Measurements from ENCODE around the gene PLIN1.

Gene PLIN1

DNA sequence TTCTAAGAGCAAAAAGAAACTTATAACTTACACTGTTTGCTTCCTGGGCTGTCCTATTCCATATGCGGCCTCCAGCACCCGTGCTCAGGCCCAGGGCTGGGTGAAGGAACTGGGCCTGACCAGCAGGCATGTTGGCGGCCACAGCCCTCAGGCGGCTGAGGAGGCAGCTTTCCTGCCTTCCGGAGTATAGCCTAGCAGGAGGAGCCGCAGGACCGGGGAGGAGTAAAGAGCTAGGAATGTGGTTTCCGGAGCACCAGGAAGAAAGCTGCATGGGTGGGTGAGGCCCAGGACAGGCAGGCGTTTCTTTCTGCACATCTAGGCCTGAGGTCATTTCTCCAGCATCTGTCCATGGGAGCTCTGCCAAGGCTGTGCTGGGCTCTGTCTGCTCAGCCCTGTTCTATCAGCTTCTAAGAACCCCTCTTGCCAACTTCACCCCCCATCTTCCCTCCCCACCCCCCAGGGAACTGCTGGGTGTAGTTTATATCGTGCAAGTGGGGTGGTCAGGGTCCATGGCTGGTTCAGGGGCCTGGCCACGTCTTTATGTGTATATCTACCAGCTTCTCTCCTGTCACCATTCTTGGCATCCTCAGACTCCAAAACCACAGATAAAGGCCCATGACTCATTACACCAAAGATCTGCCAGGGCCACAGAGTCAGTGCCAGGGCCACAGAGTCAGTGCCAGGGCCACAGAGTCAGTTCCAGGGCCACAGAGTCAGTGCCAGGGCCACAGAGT, 16.1 kb downstream of the PLIN1 start:
- DNase-seq (ENCODE audit: low read depth) = no peak
- TF ChIP-seq, protein P1, sequence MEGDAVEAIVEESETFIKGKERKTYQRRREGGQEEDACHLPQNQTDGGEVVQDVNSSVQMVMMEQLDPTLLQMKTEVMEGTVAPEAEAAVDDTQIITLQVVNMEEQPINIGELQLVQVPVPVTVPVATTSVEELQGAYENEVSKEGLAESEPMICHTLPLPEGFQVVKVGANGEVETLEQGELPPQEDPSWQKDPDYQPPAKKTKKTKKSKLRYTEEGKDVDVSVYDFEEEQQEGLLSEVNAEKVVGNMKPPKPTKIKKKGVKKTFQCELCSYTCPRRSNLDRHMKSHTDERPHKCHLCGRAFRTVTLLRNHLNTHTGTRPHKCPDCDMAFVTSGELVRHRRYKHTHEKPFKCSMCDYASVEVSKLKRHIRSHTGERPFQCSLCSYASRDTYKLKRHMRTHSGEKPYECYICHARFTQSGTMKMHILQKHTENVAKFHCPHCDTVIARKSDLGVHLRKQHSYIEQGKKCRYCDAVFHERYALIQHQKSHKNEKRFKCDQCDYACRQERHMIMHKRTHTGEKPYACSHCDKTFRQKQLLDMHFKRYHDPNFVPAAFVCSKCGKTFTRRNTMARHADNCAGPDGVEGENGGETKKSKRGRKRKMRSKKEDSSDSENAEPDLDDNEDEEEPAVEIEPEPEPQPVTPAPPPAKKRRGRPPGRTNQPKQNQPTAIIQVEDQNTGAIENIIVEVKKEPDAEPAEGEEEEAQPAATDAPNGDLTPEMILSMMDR (IDR thresholded peaks at IDR 0.05; ENCODE audit: low read depth, low read length) = no peak
- TF ChIP-seq POLR2A (IDR thresholded peaks at IDR 0.05; ENCODE audit: extremely low read depth, insufficient read length) = no peak
- TF ChIP-seq MYC (IDR thresholded peaks at IDR 0.05; ENCODE audit: low read depth, low read length) = no peak
- TF ChIP-seq, protein P2, sequence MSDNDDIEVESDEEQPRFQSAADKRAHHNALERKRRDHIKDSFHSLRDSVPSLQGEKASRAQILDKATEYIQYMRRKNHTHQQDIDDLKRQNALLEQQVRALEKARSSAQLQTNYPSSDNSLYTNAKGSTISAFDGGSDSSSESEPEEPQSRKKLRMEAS (IDR thresholded peaks at IDR 0.05; ENCODE audit: low read depth, low read length) = no peak
- H3K4me3 ChIP-seq (ENCODE audit: low read depth, low read length) = no peak overlapping the region

DNA sequence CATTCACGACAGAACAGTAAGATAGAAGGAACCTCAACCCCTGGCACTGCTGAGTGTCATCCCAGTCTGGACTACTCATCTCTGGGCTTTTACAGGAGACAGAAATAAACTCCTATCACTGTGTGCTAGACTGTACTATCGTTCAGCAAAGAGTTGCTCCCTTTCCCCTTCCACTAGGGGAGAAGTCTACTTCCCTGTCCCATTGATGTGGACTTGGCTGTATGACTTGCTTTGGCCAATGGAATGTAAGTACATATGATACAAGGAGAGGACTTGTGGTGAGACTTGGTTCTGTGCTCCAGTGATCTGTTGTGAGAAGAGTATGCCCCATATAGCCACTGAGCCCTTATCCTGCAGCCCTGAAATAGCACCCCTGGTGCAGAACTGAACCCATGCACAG, 18.6 kb downstream of the PLIN1 start:
- DNase-seq (ENCODE audit: low read depth) = no peak
- H3K4me3 ChIP-seq (ENCODE audit: low read depth, low read length) = no peak overlapping the region
- TF ChIP-seq, protein P2 (IDR thresholded peaks at IDR 0.05; ENCODE audit: low read depth, low read length) = no peak
- TF ChIP-seq, protein P1 (IDR thresholded peaks at IDR 0.05; ENCODE audit: low read depth, low read length) = no peak
- TF ChIP-seq POLR2A (IDR thresholded peaks at IDR 0.05; ENCODE audit: extremely low read depth, insufficient read length) = no peak
- TF ChIP-seq MYC (IDR thresholded peaks at IDR 0.05; ENCODE audit: low read depth, low read length) = no peak

DNA sequence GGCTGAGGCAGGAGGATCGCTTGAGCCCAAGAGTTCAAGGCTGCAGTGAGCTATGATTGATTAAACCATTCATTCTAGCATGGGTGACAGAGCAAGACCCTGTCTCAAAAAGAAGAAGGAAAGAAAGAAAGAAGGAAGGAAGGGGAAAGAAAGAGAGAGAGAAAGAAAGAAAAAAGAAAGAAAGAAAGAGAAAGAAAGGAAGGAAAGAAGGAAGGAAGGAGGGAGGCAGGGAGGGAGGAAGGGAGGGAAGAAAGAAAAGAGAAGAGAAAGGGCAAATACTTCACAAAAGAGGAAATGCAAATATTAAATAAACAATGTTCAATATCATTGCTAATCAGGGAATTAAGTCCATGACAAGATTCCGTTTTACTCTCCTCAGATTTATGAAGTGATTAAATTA, 19.9 kb downstream of the PLIN1 start:
- TF ChIP-seq, protein P2 (IDR thresholded peaks at IDR 0.05; ENCODE audit: low read depth, low read length) = no peak
- TF ChIP-seq POLR2A (IDR thresholded peaks at IDR 0.05; ENCODE audit: extremely low read depth, insufficient read length) = no peak
- TF ChIP-seq, protein P1 (IDR thresholded peaks at IDR 0.05; ENCODE audit: low read depth, low read length) = no peak
- TF ChIP-seq MYC (IDR thresholded peaks at IDR 0.05; ENCODE audit: low read depth, low read length) = no peak
- no peak overlapping the region for H3K4me3 ChIP-seq (ENCODE audit: low read depth, low read length)
- DNase-seq (ENCODE audit: low read depth) = no peak

DNA sequence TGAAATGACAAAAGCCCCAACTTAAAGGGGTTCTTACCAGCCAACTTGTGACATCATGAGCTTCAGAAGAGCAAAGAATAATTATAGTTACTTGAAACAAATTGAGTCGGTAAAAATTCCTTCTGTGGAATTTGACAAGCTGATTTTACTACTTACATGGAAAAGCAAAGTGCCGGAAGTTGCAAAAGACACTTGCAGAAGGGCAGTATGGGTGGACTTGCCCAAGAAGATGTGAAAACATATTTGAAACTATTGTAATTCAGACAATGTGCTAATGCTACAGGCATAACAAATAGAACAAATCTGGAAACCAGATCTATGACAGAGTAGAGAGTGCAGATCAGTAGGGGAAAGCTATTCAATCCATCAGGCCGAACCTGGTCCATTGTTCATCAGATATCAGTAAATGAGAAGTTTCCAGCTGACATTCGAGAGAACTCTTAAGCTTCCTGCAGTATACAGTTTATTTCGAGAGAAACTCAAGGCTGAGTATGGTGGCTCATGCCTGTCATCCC, 21.4 kb downstream of the PLIN1 start:
- no peak for DNase-seq (ENCODE audit: low read depth)
- TF ChIP-seq, protein P2 (IDR thresholded peaks at IDR 0.05; ENCODE audit: low read depth, low read length) = no peak
- TF ChIP-seq MYC (IDR thresholded peaks at IDR 0.05; ENCODE audit: low read depth, low read length) (no peak), POLR2A (IDR thresholded peaks at IDR 0.05; ENCODE audit: extremely low read depth, insufficient read length) (no peak)
- TF ChIP-seq, protein P1 (IDR thresholded peaks at IDR 0.05; ENCODE audit: low read depth, low read length) = no peak
- no peak overlapping the region for H3K4me3 ChIP-seq (ENCODE audit: low read depth, low read length)

DNA sequence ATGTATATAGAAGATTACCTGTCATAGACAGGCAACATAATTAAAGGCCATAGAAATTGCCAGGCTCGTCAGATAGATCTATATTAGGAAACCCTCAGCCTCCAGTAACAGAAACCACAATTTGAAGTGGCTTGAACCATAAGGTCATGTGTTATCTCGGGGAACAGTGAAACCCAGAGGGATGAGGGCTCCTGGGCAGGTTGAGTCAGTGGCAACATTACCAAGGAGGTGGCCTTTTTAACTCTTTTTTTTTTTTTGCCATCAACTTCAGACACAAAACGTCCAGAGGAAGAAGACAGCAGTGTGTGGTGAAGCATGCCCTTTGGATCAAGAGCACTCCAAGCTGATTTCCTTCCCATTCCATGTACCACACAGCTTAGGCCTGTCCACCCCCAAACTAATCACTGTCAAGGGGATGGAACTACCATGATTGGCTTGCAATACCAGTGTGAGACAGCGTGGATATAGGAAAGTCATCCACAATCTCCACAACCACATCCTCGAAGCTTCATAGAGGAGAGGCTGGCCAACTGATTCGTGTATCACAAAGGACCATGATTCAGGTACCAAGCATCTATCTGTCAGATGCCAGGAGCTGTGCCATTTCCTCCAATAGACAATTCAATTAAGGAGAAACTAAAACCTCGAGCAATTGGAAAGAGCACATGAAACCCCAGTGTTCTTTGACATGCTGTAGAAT, 22.9 kb downstream of the PLIN1 start:
- no peak for DNase-seq (ENCODE audit: low read depth)
- TF ChIP-seq POLR2A (IDR thresholded peaks at IDR 0.05; ENCODE audit: extremely low read depth, insufficient read length) (no peak), MYC (IDR thresholded peaks at IDR 0.05; ENCODE audit: low read depth, low read length) (no peak)
- H3K4me3 ChIP-seq (ENCODE audit: low read depth, low read length) = no peak overlapping the region
